ENCODE results near the gene EPB41L3.

The EPB41L3 gene

DNA sequence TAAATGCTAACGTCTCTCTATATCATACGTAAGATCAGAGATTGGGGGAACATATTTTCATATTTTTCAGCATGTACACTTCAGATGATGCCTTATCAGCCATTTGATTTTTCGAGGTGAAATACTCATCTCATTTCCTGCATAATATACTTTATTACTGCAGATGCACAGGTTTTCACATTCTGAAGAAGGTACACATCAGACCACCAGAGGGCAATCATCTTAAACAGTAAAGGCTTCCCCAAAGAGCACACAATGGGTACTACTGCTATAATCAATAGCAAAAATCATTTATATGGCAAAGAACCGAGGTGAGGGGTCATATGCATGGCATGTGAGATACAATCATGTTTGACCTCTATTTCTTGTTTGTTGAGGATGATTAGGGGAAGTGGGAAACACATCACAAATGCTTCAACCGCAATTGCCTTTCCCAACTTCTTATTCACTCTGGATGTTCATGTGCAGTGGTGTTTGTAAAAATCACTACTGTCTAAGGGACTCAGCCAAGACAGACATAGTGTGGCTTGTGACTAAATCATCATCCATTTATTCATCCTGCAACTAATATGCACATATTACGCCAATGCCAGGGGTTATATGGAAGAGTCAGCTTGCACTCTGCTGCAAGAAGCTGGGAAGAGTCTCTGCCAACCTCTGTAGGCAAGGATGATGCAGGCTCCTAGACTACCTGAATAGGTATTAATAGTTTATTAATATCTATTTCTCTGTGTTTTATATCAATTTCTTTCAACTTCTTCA lies 118.7 kb downstream of the EPB41L3 start:
- no peak for DNase-seq (ENCODE audit: low spot score in 2 of 2)
- Mint-ChIP-seq H3K9me3 (no peaks in the 10 kb centered on the region), H3K36me3 (no peaks in the 10 kb centered on the region), H3K4me3 (no peak overlapping the region), H3K4me1 (no peaks in the 10 kb centered on the region), H3K27ac (no peak overlapping the region)
- no peak for ATAC-seq

DNA sequence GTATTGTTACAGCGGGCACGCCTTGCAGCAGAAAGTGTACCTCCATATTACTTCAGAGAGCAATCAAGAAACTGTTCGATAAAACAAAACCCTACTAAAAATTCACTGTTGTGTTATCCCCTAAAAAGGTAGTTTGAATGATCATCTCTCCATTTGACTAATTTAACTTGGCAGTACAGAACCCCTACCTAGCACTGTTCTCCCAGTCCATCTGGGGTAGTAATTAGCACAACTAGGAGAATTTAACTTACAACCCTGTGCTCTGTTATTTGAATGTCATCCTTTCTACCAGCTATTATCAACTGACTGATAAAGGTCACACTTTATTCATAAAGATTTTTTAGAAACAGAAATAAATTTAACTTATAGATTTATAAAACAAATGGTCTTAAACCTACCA lies 121.2 kb downstream of the EPB41L3 start:
- ATAC-seq = no peak
- no peaks in the 10 kb centered on the region for H3K36me3 Mint-ChIP-seq
- no peak for DNase-seq (ENCODE audit: low spot score in 2 of 2)
- no peak overlapping the region for H3K4me3 Mint-ChIP-seq
- no peaks in the 10 kb centered on the region for H3K4me1 Mint-ChIP-seq
- H3K27ac Mint-ChIP-seq = no peak overlapping the region
- no peaks in the 10 kb centered on the region for H3K9me3 Mint-ChIP-seq

DNA sequence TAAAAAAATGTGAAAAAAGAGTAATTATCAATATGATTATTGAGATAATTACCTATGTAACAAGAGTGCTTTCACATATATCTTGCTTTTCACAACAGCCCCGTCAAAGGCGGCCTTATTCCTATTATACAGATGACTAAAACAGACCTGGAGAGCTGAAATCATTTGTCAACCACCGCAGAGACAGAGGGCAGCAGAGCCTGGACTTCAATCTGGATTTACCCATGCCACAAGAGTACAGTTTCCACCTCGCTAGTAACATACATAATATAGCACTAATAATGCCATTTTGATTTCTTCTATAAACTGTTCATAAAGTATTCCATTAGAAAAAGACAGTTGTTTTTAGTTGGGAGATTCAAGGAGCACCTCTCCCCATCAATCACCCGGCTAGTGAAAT lies 121.8 kb downstream of the EPB41L3 start:
- H3K4me3 Mint-ChIP-seq = no peak overlapping the region
- no peaks in the 10 kb centered on the region for H3K9me3 Mint-ChIP-seq
- H3K36me3 Mint-ChIP-seq = no peaks in the 10 kb centered on the region
- H3K4me1 Mint-ChIP-seq = no peaks in the 10 kb centered on the region
- no peak for ATAC-seq
- H3K27ac Mint-ChIP-seq = no peak overlapping the region
- no peak for DNase-seq (ENCODE audit: low spot score in 2 of 2)

DNA sequence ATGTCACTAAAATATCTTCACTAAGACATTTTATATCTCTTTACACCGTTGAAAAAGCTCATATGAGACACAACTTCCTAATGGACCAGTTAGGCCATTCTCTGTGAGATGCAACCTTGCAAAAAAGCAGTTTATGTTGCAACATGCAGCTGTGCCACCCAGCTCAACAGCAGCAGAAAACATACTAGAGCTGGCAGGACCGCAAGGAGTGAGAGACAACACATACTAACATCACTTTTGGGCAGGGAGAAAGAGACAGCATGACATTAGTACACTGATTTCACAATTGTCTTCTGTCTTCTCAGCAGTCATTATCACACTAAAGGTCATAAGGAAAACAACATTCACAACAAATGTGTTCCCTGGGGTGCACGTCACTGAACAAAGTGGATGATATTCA lies 122.9 kb downstream of the EPB41L3 start:
- H3K36me3 Mint-ChIP-seq = no peaks in the 10 kb centered on the region
- H3K27ac Mint-ChIP-seq = no peak overlapping the region
- H3K9me3 Mint-ChIP-seq = no peaks in the 10 kb centered on the region
- no peak for DNase-seq (ENCODE audit: low spot score in 2 of 2)
- no peak overlapping the region for H3K4me3 Mint-ChIP-seq
- ATAC-seq = no peak
- no peaks in the 10 kb centered on the region for H3K4me1 Mint-ChIP-seq

DNA sequence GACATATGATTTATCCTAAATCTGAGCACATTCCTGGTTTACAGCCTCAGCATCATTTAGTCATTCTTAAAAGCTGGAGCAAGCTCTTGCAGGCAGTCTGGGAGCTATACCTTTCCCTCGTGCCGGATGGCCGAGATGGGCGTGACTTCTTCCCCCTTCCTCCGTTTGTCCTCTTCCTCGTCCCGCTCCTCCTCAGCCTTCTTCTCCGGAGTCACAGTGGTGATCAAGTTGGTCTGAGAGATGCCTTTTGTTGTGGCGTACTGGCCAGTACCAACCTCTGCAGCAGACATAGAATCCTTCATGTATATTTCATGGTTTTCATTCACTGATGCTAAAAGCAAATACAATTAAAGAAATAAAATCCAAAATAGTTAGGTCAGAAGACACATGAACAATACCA lies 124.2 kb downstream of the EPB41L3 start:
- Mint-ChIP-seq H3K36me3 (no peaks in the 10 kb centered on the region), H3K4me1 (no peaks in the 10 kb centered on the region), H3K4me3 (no peak overlapping the region), H3K9me3 (no peaks in the 10 kb centered on the region), H3K27ac (no peak overlapping the region)
- no peak for ATAC-seq
- no peak for DNase-seq (ENCODE audit: low spot score in 2 of 2)

DNA sequence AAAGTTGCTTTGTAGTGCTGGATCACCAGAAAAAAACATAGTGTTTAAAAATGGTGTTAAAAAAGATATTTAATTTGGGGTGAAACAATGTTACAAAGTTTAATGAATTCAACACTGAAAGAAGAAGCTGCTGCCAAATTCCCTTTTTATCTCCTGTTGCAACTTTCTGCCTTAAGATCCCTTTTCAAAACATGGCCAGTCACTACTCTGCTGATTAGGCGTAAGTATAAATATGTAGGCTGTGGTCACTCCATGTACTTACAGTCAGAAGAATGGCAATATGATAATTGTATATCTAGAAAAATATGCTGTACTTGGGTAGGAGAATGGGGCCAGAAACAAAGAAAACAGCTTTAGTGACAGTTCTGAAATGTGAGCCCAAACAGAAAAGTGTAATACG lies 124.8 kb downstream of the EPB41L3 start:
- ATAC-seq (no peak), DNase-seq (ENCODE audit: low spot score in 2 of 2) (no peak)
- H3K36me3 Mint-ChIP-seq = no peaks in the 10 kb centered on the region
- H3K27ac Mint-ChIP-seq = no peak overlapping the region
- H3K4me3 Mint-ChIP-seq = no peak overlapping the region
- no peaks in the 10 kb centered on the region for H3K4me1 Mint-ChIP-seq
- H3K9me3 Mint-ChIP-seq = no peaks in the 10 kb centered on the region

DNA sequence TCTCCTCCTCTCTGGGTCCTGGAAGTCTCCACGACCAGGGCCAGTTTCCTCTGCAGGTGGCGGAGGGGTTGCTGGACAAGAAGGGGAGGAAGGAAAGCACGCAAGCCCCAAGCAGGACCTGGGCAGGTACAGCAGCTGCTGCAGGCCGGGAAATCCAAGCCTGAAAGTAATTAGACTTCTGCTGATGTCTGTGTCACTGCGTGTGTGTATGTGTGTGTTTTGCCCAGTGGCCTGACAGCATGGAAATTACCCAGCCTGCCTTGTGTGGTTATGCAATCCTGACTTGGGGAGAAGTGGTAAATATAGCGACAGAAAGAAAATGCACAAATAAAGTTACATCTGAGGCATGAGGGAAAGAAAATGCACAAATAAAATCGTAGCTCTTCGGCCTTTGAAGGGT lies 126.5 kb downstream of the EPB41L3 start:
- no peak for ATAC-seq
- Mint-ChIP-seq H3K9me3 (no peaks in the 10 kb centered on the region), H3K36me3 (no peaks in the 10 kb centered on the region), H3K27ac (no peak overlapping the region), H3K4me3 (no peak overlapping the region), H3K4me1 (no peaks in the 10 kb centered on the region)
- no peak for DNase-seq (ENCODE audit: low spot score in 2 of 2)

DNA sequence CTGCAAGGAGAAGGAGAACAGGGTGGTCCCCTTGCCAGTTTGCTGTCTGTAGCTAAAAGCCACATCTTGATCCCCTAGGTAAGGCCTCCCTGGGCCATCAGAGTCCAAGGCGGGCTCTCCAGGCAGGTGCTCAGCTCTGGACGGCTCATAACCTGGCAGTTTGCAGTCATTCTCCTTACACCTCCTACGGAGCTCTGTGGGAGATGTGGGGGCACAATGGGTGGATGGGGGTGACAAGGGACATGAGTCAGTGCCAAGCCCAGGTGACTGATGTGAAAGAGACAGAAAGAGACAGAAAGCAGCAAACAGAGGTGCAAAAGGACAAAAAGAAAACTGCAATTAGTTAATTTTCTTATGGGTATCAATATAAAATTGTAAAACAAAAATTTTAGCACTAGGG lies 127.7 kb downstream of the EPB41L3 start:
- Mint-ChIP-seq H3K9me3 (no peaks in the 10 kb centered on the region), H3K4me1 (no peaks in the 10 kb centered on the region), H3K36me3 (no peaks in the 10 kb centered on the region), H3K4me3 (no peak overlapping the region), H3K27ac (no peak overlapping the region)
- no peak for DNase-seq (ENCODE audit: low spot score in 2 of 2)
- no peak for ATAC-seq

DNA sequence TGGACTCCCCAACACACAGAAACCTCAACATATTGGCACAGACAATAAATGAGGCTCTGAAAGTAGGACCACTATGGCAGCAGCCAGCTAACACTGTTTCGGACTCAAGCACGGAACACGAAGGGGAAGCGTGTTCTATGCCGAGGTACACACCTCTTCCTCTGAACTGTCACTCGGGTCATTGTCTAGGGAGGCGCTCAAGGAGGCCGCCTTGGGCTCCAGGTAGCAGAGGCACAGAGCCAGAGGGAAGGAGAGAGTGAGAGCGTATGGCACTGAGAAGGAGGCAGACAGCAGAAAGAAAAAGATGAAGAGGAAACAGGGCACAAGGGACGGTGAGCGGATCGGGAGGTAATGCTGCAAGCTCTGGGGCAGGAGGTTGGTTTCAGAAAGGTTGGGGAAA lies 128.1 kb downstream of the EPB41L3 start:
- Mint-ChIP-seq H3K9me3 (no peaks in the 10 kb centered on the region), H3K27ac (no peak overlapping the region), H3K36me3 (no peaks in the 10 kb centered on the region), H3K4me3 (no peak overlapping the region), H3K4me1 (no peaks in the 10 kb centered on the region)
- no peak for ATAC-seq
- DNase-seq (ENCODE audit: low spot score in 2 of 2) = no peak

DNA sequence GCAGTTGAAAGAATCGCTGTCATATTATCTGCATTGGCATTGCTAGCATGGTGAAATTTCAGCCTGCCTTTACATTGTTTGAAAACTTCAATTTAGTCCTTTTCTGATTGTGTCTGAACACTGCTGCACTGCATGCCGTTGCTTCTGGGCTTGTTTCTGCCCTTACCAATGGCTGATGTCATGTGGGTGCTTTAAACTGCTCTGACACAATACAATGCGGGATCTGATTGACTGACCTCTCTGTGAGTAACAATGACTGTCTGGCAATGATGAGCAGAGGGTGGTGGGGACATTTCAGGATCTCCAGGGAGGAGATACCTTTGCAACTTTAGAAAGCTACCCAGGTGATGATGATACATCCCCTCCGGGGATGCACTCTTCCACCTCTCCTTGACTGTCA lies 128.8 kb downstream of the EPB41L3 start:
- H3K4me1 Mint-ChIP-seq = no peaks in the 10 kb centered on the region
- ATAC-seq (no peak), DNase-seq (ENCODE audit: low spot score in 2 of 2) (no peak)
- H3K27ac Mint-ChIP-seq = no peak overlapping the region
- no peaks in the 10 kb centered on the region for H3K36me3 Mint-ChIP-seq
- H3K9me3 Mint-ChIP-seq = no peaks in the 10 kb centered on the region
- H3K4me3 Mint-ChIP-seq = no peak overlapping the region

DNA sequence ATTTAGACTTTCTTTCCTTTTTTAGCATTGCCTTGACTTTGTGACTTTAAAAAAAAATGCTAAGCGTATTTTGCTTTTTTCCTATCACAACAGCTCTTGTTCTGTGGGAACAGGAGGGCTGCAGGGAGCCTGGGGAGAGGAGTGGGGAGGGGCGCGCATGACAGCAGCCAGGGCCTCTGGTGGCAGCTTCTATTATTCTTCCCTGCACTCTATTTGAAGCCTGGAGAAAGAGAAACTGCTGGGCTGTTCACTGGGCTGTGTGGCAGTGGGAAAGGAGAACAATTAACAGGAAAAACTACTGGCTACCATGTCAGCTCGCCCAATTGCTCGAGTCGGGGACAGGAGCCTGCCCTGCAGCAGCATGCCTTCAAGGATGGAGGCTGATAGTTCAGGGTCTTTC lies 129.3 kb downstream of the EPB41L3 start:
- Mint-ChIP-seq H3K4me1 (no peaks in the 10 kb centered on the region), H3K9me3 (no peaks in the 10 kb centered on the region), H3K36me3 (no peaks in the 10 kb centered on the region), H3K4me3 (no peak overlapping the region), H3K27ac (no peak overlapping the region)
- DNase-seq (ENCODE audit: low spot score in 2 of 2) = no peak
- no peak for ATAC-seq

DNA sequence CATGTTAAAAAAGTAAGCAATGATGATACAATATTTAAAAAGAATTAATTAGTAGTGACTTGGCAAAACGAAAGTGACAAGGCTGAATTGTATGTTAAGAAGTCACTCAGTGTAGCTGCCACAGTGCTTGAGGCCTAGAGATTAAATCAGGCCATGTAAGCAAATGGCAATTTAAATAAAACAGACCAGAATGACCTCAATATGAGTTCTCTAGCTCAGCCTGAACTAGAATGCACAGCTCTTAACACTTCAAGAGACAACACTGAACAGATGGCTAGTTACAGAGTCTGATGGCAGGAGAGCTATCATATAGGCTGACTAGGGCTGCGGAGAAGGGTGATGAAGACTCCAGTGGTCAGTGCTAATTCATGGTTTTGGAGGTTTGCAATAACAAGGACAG lies 130.3 kb downstream of the EPB41L3 start:
- Mint-ChIP-seq H3K4me1 (no peaks in the 10 kb centered on the region), H3K4me3 (no peak overlapping the region), H3K9me3 (no peaks in the 10 kb centered on the region), H3K27ac (no peak overlapping the region), H3K36me3 (no peaks in the 10 kb centered on the region)
- ATAC-seq (no peak), DNase-seq (ENCODE audit: low spot score in 2 of 2) (no peak)

DNA sequence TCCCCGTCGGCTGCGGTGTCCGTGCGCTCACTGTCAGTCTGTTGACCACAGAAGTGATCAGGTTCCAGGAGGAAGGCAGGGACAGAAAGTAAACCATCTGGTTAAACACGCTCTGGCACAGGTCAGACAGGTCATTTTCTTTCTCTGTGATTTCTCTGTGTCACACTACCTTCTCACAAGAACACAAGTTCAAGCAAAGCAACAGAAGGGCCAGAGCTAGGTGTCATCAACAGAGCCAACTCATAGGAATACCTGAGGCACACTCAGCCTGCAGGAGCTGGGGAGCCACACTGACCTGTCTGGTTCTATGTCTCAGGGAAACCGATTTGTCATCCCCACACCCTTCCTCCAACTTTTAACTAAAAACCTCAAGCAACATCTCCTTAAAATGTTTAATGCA lies 133.2 kb downstream of the EPB41L3 start:
- DNase-seq (ENCODE audit: low spot score in 2 of 2) (no peak), ATAC-seq (no peak)
- Mint-ChIP-seq H3K4me1 (no peaks in the 10 kb centered on the region), H3K27ac (no peak overlapping the region), H3K9me3 (no peaks in the 10 kb centered on the region), H3K36me3 (no peaks in the 10 kb centered on the region), H3K4me3 (no peak overlapping the region)

DNA sequence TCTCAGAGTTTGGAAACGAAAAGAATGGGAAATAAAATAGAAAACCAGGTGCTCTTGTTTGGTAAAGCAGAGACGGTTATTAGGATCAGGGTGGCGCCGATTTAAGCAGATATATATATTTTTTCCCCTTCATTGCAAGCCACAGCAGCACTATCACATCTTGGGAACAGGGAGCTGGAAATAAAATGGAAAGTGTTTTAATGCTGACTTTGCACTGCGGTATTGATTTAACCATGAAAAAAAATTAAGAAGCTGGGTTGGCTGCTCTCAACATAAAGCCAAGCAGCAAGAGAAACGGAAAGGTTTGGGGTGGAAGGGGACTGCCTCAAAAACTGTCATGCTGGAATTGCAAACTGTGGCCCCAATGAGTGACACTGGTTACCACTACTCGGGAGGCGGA lies 145.5 kb downstream of the EPB41L3 start:
- no peak overlapping the region for H3K27ac Mint-ChIP-seq
- no peak overlapping the region for H3K4me3 Mint-ChIP-seq
- no peaks in the 10 kb centered on the region for H3K36me3 Mint-ChIP-seq
- no peak for DNase-seq (ENCODE audit: low spot score in 2 of 2)
- no peak for ATAC-seq
- H3K4me1 Mint-ChIP-seq = peaks cover 4% of the 10 kb centered on the region
- no peaks in the 10 kb centered on the region for H3K9me3 Mint-ChIP-seq

DNA sequence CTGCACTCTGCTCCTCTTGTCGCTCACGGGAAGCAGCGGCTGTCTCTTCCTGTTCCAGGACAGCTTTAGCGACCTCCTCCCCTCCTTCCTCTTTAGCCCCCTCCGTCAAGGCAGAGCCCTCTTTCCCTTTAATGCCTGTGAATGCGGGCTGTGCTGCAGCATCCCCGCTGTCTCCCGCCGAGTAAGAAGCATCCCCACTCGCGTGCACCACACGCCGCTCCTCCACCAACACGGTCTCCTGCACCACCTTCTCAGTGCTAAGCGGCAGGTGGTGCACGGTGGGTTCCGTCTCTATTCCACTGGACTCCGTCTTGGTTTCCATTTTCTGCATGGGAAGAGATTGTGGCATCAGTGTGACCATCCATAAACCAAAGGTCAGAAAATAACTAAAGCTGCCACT lies 146.7 kb downstream of the EPB41L3 start:
- Mint-ChIP-seq H3K36me3 (no peaks in the 10 kb centered on the region), H3K9me3 (no peaks in the 10 kb centered on the region), H3K4me1 (peaks cover 4% of the 10 kb centered on the region), H3K27ac (no peak overlapping the region), H3K4me3 (no peak overlapping the region)
- DNase-seq (ENCODE audit: low spot score in 2 of 2) = no peak
- ATAC-seq = no peak

DNA sequence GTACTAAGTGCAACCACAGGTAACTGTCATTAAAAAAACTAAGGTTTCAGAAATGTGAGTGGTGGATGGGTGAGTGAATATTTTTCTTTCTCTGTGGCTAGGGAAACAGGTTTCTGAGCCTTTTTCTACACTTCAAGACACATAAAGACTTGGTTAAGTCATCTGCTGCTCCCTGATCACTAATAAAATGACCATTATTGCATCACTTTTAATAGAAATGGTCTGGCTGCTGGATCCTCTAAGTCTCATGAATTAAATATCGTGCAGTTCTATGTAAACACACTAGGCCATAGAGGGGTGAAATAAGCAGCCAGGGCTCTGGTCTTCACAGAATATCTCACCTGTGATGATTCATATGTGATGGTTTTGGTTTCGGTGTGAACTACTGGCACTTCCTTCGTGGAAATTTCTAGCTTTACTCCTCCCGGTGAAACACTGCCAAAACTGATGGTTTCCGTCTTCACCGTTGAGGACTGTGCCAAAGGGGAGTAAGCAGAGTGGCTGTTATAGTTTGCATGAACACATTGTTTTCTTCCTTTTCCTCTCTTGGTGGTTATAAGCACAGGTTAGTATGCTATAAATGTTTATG lies 147.8 kb downstream of the EPB41L3 start:
- DNase-seq (ENCODE audit: low spot score in 2 of 2) (no peak), ATAC-seq (no peak)
- Mint-ChIP-seq H3K36me3 (no peaks in the 10 kb centered on the region), H3K27ac (no peak overlapping the region), H3K9me3 (no peaks in the 10 kb centered on the region), H3K4me3 (no peak overlapping the region), H3K4me1 (peaks cover 4% of the 10 kb centered on the region)

DNA sequence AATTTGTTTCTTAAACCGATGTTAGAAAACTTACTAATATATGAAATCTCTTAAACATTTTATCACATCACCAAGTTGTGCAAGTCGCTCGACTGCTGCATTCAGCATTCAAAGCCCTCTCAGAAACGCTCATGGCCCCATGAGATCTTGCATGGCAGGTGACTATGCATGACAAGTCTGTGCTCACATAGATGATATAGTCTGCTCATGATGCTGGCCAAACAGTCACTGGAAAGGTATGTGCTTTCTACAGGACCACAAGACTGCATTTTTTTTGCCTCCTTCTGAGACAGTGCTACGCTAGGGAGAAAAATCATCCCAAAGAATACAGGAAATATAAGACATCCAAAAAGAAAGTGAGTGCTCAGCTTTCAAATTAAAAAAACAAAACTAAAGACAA lies 150.0 kb downstream of the EPB41L3 start:
- no peak overlapping the region for H3K4me3 Mint-ChIP-seq
- H3K27ac Mint-ChIP-seq = no peak overlapping the region
- H3K9me3 Mint-ChIP-seq = no peaks in the 10 kb centered on the region
- ATAC-seq = no peak
- H3K36me3 Mint-ChIP-seq = no peaks in the 10 kb centered on the region
- peaks cover 4% of the 10 kb centered on the region for H3K4me1 Mint-ChIP-seq
- no peak for DNase-seq (ENCODE audit: low spot score in 2 of 2)
